ENCODE measurements around the gene NEFH. TPM values are rescaled to one million over a fixed set of nuclear protein-coding genes. Genes with fewer than 3 reads are reported as not detected.

NEFH gene
- total RNA-seq, 1 donor from 2014 or later = 0.43 TPM

GRCh38 chr22:29528144-29528543 is 48.1 kb downstream of the NEFH start:
- H3K27ac ChIP-seq = no peak overlapping the region
- Mint-ChIP-seq H3K4me1 (no peaks in the 10 kb centered on the region), H3K27ac (no peak overlapping the region), H3K36me3 (peaks cover 29% of the 10 kb centered on the region), H3K27me3 (ENCODE audit: insufficient read depth, low read depth) (peaks cover 2% of the 10 kb centered on the region), H3K4me3 (no peak overlapping the region), H3K9me3 (no peaks in the 10 kb centered on the region)
- no peak overlapping the region for H3K9ac ChIP-seq
- no peaks in the 10 kb centered on the region for H3K79me2 ChIP-seq (ENCODE audit: low read depth)
- no peaks in the 10 kb centered on the region for H3K4me1 ChIP-seq
- no peak for TF ChIP-seq EZH2 (IDR thresholded peaks at IDR 0.05)
- no peak for TF ChIP-seq EZH2phosphoT487 (IDR thresholded peaks at IDR 0.05)
- TF ChIP-seq CTCF (IDR thresholded peaks at IDR 0.05) = no peak
- DNase-seq (ENCODE audit: low spot score) = no peak
- no peaks in the 10 kb centered on the region for H3K27me3 ChIP-seq
- H3K36me3 ChIP-seq = no peaks in the 10 kb centered on the region
- no peaks in the 10 kb centered on the region for H3K9me3 ChIP-seq (ENCODE audit: low read depth)
- no peaks in the 10 kb centered on the region for H3F3A ChIP-seq (ENCODE audit: low read depth)
- no peaks in the 10 kb centered on the region for H4K20me1 ChIP-seq (ENCODE audit: low read depth)
- H2AFZ ChIP-seq (replicated peaks) = no peak overlapping the region
- no peak overlapping the region for H3K4me2 ChIP-seq
- no peak overlapping the region for H3K4me3 ChIP-seq

- Mint-ChIP-seq H3K36me3 (peaks cover 32% of the 10 kb centered on the region), H3K27me3 (ENCODE audit: insufficient read depth, low read depth) (no peaks in the 10 kb centered on the region), H3K9me3 (no peaks in the 10 kb centered on the region), H3K4me3 (no peak overlapping the region), H3K27ac (no peak overlapping the region), H3K4me1 (no peaks in the 10 kb centered on the region)
- Histone ChIP-seq H3F3A (ENCODE audit: low read depth) (no peaks in the 10 kb centered on the region), H4K20me1 (ENCODE audit: low read depth) (no peaks in the 10 kb centered on the region), H3K27me3 (no peaks in the 10 kb centered on the region), H3K4me3 (no peak overlapping the region), H3K9ac (no peak overlapping the region), H2AFZ (replicated peaks) (no peak overlapping the region), H3K79me2 (ENCODE audit: low read depth) (no peaks in the 10 kb centered on the region), H3K9me3 (ENCODE audit: low read depth) (no peaks in the 10 kb centered on the region), H3K4me1 (no peaks in the 10 kb centered on the region), H3K4me2 (no peak overlapping the region), H3K27ac (no peak overlapping the region), H3K36me3 (peaks cover 4% of the 10 kb centered on the region)
- no peak for TF ChIP-seq EZH2phosphoT487 (IDR thresholded peaks at IDR 0.05)
- TF ChIP-seq EZH2 (IDR thresholded peaks at IDR 0.05) = no peak
- no peak for TF ChIP-seq CTCF (IDR thresholded peaks at IDR 0.05)
- DNase-seq (ENCODE audit: low spot score) = no peak
Observed at GRCh38 chr22:29530716-29531115, 50.7 kb downstream of the NEFH start.

GRCh38 chr22:29531419-29531818 is 51.4 kb downstream of the NEFH start:
- Histone ChIP-seq H3F3A (ENCODE audit: low read depth) (no peaks in the 10 kb centered on the region), H3K9ac (no peak overlapping the region), H4K20me1 (ENCODE audit: low read depth) (no peaks in the 10 kb centered on the region), H3K36me3 (peaks cover 4% of the 10 kb centered on the region), H3K4me2 (no peak overlapping the region), H3K27ac (no peak overlapping the region), H2AFZ (replicated peaks) (no peak overlapping the region), H3K4me1 (no peaks in the 10 kb centered on the region), H3K79me2 (ENCODE audit: low read depth) (no peaks in the 10 kb centered on the region), H3K27me3 (no peaks in the 10 kb centered on the region), H3K9me3 (ENCODE audit: low read depth) (no peaks in the 10 kb centered on the region), H3K4me3 (no peak overlapping the region)
- Mint-ChIP-seq H3K4me3 (no peak overlapping the region), H3K27me3 (ENCODE audit: insufficient read depth, low read depth) (no peaks in the 10 kb centered on the region), H3K27ac (no peak overlapping the region), H3K36me3 (peaks cover 35% of the 10 kb centered on the region), H3K9me3 (no peaks in the 10 kb centered on the region), H3K4me1 (no peaks in the 10 kb centered on the region)
- DNase-seq (ENCODE audit: low spot score) = no peak
- TF ChIP-seq EZH2 (IDR thresholded peaks at IDR 0.05) (no peak), CTCF (IDR thresholded peaks at IDR 0.05) (no peak), EZH2phosphoT487 (IDR thresholded peaks at IDR 0.05) (no peak)
